ENCODE results near the gene SDK2.

The SDK2 gene

GRCh38 chr17:73531158-73531557, 113.1 kb downstream of the SDK2 start:
- DNase-seq = no peak

DNA sequence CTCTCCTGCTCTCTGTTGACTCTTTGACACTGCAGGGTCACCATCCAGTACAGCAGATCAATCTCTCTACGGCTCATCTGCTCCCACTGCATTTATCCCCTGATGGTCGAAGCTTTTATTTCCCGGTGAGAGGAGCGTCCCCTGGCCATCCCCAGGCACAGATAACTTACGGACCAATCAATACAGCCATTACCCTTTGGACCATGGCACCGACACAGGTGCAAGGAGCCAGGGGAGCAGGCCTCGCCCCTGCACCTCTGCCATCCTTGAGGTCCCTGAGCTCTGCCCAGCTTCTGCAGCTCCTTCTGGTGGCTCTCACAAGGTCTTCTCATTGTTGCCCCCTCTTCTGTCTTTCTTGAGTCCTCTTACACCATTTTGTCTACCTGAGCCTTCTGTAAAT, 115.6 kb downstream of the SDK2 start:
- DNase-seq = no peak

DNA sequence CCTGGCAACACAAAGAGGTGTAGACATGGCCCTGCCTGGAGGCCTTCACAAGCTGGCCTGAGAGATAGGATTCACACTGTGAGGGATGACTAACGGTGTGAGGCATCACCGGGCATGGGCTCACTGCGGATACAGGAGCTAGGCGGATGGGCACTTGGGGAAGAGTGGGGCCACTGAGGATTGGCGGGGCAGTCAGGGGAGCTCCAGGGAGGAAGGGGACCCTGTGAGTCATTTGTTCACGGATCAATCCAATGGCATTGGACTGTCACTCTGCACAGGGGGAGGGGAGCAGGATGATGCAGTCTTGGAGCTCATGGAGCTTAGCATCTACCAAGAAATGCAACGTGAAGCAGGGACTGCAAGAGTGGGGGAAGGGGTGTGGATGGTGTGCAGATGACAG, 117.3 kb downstream of the SDK2 start:
- DNase-seq = no peak

- no peak for DNase-seq
Observed at GRCh38 chr17:73524941-73525679, 119.1 kb downstream of the SDK2 start.

- DNase-seq = no peak
Observed at GRCh38 chr17:73522696-73523095, 121.5 kb downstream of the SDK2 start.

DNA sequence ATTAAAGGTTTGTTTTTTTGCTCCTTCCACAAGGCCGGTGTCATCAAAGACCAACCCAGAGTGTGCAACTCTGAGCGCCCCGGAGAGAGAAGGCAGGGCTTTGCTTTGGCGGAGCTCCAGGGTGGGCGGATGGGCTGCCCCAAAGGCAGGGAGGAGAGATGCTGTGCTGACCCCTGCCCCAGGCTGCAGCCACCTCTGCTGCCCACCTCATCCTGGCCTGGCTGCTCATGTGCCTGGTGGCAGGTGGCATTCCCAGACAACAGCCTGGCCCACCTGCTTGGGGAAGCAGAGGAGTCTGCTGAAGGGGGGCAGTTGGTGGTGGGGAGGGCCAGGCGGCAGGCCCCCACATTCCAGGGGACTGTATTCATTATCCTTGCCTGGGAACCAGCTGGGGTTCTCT, 122.1 kb downstream of the SDK2 start:
- no peak for DNase-seq

- no peak for DNase-seq
Observed at GRCh38 chr17:73521376-73521775, 122.9 kb downstream of the SDK2 start.

DNA sequence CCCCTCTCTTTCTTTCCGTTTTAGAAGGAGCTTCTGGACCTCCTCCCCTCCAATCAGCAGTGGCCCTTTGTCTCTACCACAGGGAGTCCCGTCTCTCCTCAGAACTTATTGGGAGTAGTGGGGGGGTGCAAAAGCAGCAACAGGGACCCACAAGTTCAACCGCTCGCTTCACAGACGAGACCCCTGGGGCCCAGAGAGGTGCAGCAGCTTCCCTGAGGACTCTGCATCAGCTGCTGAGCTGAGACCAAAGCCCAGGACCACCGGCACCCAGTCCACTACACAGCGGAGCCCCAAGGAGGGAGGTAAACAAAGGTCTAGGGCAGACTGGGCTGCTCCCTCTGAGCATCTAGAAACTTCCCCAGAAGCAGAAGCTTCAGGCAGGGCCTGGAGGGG, 123.9 kb downstream of the SDK2 start:
- no peak for DNase-seq

GRCh38 chr17:73519714-73520368, 124.4 kb downstream of the SDK2 start:
- no peak for DNase-seq

GRCh38 chr17:73519011-73519410, 125.2 kb downstream of the SDK2 start:
- no peak for DNase-seq

DNA sequence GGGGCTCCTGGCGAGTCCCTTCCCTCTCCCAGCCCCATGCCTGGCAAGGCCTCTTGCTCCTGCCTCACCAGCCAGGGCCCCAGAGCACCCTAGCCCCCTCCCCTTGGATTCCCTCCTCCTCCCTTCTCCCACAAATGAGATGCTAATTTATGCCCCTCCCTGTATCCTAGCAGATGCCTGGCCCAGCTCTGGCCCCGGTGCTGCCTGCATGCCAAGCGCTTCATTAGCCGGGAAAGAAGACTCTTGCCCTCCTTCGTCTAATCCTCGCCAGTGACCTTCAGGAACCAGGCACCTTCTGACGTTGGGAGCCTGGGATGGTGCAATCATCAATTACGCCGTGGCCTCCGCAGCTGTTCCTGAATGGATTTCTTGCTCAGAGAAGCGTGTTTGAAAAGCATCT, 127.8 kb downstream of the SDK2 start:
- DNase-seq = no peak

DNA sequence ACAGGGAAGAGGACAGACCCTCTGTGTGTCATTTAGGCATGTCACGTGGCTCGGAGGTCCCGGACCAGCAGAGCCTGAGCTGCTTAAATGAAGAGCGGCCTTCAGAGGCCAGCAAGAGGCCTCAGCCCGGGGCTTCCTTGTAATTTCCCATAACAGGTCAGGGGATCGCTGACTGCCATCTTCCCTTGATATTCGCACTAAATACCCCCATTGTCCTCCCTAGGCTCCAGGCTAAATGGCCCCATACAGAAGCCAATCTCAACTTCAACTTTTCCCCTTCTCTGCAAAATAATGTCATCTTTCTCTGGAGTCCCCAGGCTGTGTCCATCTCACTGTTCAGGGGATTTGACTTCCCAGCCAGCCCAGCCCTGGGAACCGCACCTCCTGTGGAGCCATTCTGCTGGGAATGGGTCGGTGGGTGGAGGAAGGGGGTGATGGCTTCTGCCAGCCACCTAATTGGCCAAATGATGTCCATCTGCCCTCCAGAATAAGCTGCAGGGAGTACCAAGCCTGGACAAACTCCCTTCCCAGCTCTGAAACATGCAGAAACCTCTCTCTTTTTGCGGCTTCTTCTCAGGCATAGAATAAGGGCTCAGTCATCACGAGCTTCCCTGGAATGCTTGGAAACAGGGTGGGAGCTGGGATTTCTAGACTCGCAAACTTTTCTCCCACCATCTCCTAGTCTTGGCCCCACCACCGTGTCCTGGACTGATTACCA, 129.9 kb downstream of the SDK2 start:
- no peak for DNase-seq

DNA sequence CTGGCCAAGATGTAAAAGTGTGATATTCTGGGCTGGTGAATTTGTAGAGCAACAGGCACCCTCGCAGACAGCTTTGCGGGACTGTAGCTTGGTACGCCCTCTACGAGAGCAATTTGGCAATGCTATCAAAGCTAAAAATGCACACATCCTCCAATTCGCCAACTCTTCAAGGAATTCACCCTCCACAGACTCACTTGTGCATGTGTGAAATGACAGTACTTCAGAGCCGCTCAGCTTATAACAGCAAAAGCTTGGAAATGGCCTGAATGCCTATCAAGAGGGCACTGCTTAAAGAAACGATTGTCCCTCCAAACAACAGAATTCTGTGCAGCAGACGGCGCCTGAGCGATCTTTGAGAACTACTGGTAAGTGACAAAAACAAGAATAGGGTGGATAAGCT, 130.8 kb downstream of the SDK2 start:
- DNase-seq = no peak

DNA sequence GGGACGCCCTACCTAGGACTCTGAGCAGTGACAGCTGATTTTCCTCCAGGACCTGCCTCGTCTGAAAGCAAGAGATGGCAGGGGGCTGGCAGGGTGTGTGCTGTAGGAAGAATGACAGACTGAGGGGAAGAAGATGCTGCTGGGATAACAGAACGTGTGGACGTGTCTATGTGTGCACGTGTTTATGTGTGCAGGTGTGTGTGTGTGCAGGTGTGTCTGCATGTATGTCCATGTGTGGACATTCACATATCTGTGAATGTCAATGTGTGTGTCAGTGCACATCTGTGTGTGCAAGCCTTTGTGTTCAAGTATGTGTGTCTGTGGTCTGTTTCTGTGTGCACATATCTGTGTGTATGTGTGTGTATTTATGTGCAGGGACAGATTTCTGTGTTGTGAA, 132.5 kb downstream of the SDK2 start:
- DNase-seq = no peak

DNA sequence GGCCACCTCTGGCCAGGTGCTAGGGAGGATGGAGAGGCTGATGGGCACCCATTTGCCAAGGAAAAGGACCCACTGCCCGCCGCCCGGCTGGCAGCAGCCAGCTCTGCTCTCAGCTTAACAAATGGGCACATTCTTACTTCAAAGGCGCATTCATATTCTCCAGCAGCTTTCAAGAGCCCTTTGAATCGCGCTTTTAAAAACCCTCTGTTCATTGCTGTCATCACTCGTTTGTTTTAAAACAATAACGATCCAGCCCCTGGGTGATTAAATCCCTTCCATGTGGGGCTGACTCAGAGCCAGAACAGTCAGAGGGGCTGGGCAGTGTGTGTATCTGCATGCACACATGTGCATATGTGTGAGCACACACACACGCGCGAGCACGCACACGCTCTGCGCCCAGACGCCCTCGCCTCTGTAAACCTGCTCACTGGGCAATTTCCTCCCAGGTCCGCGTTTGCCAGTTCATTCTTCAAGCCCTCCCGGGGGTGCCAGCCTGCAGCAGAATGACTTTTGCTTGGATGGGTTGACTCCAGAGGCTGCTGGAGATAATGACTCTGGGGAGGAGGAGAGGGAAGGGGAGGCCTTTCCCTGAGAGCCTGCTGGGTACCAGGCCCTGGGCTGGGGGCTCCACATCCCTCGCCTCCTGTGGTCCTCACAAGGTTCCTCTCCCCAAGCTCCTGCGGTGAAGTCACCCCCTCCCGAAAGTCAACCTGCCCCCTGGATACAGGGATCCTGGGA, 133.1 kb downstream of the SDK2 start:
- DNase-seq = no peak

GRCh38 chr17:73508931-73509605, 135.2 kb downstream of the SDK2 start:
- no peak for DNase-seq

DNA sequence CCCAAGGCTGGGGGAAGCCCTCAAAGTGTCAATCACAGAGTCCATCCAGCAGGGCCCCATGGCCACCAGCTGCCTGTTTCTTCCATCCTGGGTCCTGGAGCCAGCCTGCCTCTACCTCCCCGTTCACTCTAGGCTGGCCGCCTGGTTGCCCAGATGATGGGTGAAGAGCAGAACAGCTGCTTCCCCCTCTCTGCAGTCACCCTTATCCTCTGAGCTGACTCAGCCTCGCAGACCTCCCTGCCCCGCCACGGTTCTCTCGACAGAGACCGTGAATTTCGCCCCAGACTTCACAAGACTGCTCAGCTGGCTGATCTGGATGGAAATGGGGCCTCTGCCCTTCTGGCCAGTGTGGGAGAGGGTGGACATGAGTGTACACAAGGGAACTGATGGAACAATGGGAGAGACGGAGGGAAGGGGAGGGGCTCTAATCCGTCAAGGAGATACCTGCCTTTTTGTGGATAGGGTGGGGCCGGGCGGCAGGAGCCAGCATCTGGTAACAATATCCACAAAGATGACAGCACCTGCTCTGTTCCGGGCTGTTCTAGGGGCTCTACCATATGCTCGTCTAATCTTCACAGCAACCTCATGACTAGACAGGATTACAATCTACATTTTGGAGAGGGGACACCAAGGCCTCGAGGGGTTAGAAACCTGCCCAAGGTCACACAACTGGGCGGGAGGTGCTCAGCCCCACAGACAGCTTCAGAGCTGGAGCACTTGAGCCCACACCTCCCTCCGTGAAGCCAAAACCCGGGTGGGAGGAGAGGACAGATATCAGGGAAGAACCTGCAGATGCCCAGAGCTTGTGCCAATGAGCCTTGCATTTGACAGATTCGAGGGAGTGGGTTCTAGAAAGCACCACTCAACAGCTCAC, 136.0 kb downstream of the SDK2 start:
- DNase-seq = no peak

- DNase-seq = no peak
Observed at GRCh38 chr17:73506470-73507435, 137.5 kb downstream of the SDK2 start.

DNA sequence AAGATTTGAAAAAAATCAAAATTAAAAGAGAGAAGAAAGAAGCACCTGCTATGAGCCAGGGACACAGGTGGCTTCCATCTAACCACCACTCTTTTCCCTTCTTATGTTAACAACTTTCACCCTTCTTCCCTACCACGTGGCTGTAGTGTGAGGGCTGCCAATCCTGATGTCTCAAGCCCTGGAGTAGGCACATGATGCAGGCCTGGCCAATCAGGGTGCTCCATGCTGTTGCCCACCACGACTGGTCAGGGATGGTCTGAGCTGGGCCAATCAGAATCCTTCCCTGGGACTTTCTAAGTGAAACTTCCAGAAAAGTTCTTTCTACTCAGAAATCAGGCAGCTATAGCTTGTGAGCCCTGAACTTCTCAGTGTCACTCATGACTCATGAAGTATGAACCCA, 140.7 kb downstream of the SDK2 start:
- no peak for DNase-seq

DNA sequence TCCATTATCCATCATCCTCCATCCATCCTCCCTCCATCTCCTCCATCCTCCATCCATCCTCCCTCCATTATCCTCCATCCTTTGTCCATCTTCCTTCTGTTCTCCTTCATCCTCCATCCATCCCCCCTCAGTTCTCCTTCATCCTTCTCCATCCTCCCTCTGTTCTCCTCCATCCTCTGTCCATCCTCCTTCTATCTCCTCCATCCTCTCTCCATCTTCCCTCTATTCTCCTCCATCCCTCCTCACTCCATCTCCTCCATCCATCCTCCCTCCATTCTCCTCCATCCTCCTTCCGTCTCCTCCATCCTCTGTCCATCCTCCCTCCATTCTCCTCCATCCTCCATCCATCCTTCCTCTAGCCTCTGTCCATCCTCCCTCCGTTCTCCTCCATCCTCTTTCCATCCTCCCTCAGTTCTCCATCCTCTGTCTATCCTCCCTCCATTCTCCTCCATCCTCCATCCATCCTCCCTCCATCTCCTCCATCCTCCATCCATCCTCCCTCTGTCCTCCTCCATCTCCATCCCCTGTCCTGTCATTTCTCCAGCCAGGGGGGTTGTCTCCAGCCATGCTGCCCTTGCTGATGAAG, 143.7 kb downstream of the SDK2 start:
- no peak for DNase-seq

Measured in EL (cell line).